GM19397 (cell line): ENCODE measurements around the gene ACTN3.
A peak's percentile ranks its signal among the peaks of the same experiment; 100 is the strongest.
"Not testable (repeated sequence)": the region's sequence is repeated elsewhere in the genome, so short reads cannot be mapped to it uniquely, and the experiment has no call there.

Source experiments
- ATAC-seq: cut with Tn5 transposase; IDR thresholded peaks from one replicate; pipeline ENCODE4 v1.9.1; 2021; ENCODE audit warnings: mild to moderate bottlenecking, moderate library complexity; ENCODE audit not compliant: unreplicated experiment

ACTN3 gene

GRCh38 chr11:66543263-66544107 is 3.2 kb upstream of the ACTN3 start:
- ATAC-seq, result no peak

- ATAC-seq, result not testable (repeated sequence)
These were observed 1.8 kb upstream of the ACTN3 start for GRCh38 chr11:66544952-66545351.

- peak; percentile 83 for ATAC-seq
These were observed 869 bp upstream of the ACTN3 start, which contains the start of gene ZDHHC24 for GRCh38 chr11:66545701-66546367. TSS of gene ZDHHC24 (minus strand) at chr11:66546048. CDS start at chr11:66546003, 45 bp downstream.

GRCh38 chr11:66546966-66547661 is 411 bp downstream of the ACTN3 start:
- no peak for ATAC-seq

- ATAC-seq, result no peak
These were observed 933 bp downstream of the ACTN3 start for GRCh38 chr11:66547662-66548009.

GRCh38 chr11:66548041-66548440 is 1.3 kb downstream of the ACTN3 start:
- ATAC-seq, result no peak

- no peak for ATAC-seq
These were observed 2.3 kb downstream of the ACTN3 start for GRCh38 chr11:66548774-66549630.

- no peak for ATAC-seq
These were observed 3.0 kb downstream of the ACTN3 start for GRCh38 chr11:66549696-66550095.

GRCh38 chr11:66550887-66551286 is 4.2 kb downstream of the ACTN3 start:
- no peak for ATAC-seq

- ATAC-seq, result no peak
These were observed 7.9 kb downstream of the ACTN3 start for GRCh38 chr11:66554602-66555001.

- ATAC-seq, result no peak
These were observed 8.7 kb downstream of the ACTN3 start for GRCh38 chr11:66555416-66555815.

- ATAC-seq, result no peak
These were observed 9.4 kb downstream of the ACTN3 start for GRCh38 chr11:66556086-66556485.

- no peak for ATAC-seq
These were observed 11.1 kb downstream of the ACTN3 start for GRCh38 chr11:66557733-66558326.

- ATAC-seq, result no peak
These were observed 12.6 kb downstream of the ACTN3 start for GRCh38 chr11:66559142-66559865.

- ATAC-seq, result no peak
These were observed 13.4 kb downstream of the ACTN3 start for GRCh38 chr11:66559866-66560676.

GRCh38 chr11:66561178-66561974 is 14.7 kb downstream of the ACTN3 start:
- no peak for ATAC-seq

GRCh38 chr11:66561975-66562248 is 15.2 kb downstream of the ACTN3 start:
- ATAC-seq, result no peak

GRCh38 chr11:66562275-66562674 is 15.6 kb downstream of the ACTN3 start:
- ATAC-seq, result no peak
